Prostate gland (tissue), 2 donors: ENCODE data around the gene CCDC170.

Source experiments
- CTCF ChIP-seq, 4 experiments: fragments of 200-600 bp in 2 of 4; fragments of 450-650 bp in 2 of 4; sonication (generic) in 2 of 4; IDR thresholded peaks; 1 replicate in 3 of 4; 2 replicates in 1 of 4; pipeline ENCODE4 v1.5.1; 2016 to 2019; ENCODE audit warnings: antibody characterized with exemption in 4 of 4, mild to moderate bottlenecking in 2 of 4, moderate library complexity in 2 of 4
- POLR2AphosphoS5 ChIP-seq: sonication (generic); formaldehyde crosslinking; IDR thresholded peaks from one replicate; pipeline ENCODE4 v1.6.1; 2017; ENCODE audit warnings: antibody characterized with exemption

GRCh38 chr6:151490996-151491395 is 2.8 kb upstream of the CCDC170 start:
- TF ChIP-seq CTCF (IDR thresholded peaks at IDR 0.05), result no peak
- TF ChIP-seq POLR2AphosphoS5, result no peak
